ENCODE results near the gene YWHAE.

GRCh38 chr17:1372618-1373017 lies 27.4 kb downstream of the YWHAE start:
- TF ChIP-seq CTCF (IDR thresholded peaks at IDR 0.05 in 8 of 11, conservative IDR thresholded peaks at IDR 0.05 in 3 of 11) (no peak), POLR2AphosphoS5 (IDR thresholded peaks at IDR 0.05) (no peak), POLR2A (IDR thresholded peaks at IDR 0.05) (no peak)

Measured in spleen (tissue), 7 donors.